Stimulated activated CD4-positive, alpha-beta T cell treated with anti-CD3 and anti-CD28 coated beads, Interleukin-2, amount 100 ng/mL, for 4 hours (primary cell): ENCODE measurements around the gene KRTAP12-3.
"Not testable (repeated sequence)": the region's sequence is repeated elsewhere in the genome, so short reads cannot be mapped to it uniquely, and the experiment has no call there.

Experiments
- DNase-seq: peaks from one replicate; pipeline ENCODE4 v3.0.0-alpha.2; 2020; ENCODE audit warnings: low read depth

Gene KRTAP12-3, protein sequence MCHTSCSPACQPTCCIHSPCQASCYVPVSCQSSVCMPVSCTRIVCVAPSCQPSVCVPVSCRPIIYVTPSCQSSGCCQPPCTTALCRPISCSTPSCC

DNA sequence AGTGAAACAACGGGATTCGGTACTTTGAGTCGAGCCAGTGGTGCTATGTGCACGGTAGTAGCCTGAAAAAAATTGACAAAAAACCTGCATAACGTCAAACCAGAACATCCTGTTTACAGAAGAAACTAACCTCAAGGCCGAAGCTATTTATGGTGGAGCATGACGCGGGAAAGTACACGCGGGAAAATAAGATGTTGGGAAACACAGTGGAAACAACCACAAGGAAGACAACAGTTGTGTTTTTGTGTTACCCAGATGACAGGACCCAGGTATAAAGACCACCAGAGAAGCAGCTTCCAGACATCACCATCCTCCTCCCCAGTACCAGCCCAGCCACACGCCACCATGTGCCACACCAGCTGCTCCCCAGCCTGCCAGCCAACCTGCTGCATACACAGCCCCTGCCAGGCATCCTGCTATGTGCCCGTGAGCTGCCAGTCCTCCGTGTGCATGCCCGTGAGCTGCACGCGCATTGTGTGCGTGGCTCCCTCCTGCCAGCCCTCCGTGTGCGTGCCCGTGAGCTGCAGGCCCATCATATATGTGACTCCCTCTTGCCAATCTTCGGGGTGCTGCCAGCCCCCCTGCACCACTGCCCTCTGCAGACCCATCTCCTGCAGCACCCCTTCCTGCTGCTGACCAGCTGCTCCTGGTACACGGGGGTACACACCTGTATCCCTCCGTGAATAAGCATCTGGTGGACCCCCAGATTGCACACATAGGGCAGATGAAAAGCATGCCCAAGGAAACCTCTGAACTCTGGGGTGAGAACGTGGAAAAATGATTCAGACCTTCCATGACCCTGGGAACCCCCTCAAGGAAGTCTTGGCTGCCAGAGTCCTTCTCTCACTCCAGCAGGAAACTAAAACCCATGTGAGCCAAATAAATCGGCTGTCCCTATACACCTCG is at the start of gene KRTAP12-3:
TSS of gene KRTAP12-3 (plus strand) at position 298 of the 906 bp plus-strand sequence. CDS start at position 346, 48 bp downstream.
- DNase-seq = no peak

DNA sequence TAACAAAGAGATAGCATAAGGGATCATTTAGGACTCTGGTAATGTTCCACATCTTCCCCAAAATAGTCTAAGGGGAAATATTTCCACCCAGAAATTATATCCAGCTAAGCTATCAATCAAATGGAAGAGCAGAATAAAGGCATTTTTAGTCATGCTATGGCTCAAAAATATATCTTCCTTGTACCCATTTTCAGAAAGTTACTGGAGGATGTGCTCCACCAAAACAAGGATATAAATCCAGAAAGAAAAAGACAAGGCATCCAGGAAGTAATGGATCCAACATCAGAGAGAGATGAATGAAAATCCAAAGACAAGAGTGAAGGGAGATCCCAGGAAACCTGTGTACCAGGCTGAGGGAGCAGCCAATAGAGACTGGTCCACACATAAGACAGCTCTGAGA is 48.5 kb upstream of the KRTAP12-3 start:
- no peak for DNase-seq

DNA sequence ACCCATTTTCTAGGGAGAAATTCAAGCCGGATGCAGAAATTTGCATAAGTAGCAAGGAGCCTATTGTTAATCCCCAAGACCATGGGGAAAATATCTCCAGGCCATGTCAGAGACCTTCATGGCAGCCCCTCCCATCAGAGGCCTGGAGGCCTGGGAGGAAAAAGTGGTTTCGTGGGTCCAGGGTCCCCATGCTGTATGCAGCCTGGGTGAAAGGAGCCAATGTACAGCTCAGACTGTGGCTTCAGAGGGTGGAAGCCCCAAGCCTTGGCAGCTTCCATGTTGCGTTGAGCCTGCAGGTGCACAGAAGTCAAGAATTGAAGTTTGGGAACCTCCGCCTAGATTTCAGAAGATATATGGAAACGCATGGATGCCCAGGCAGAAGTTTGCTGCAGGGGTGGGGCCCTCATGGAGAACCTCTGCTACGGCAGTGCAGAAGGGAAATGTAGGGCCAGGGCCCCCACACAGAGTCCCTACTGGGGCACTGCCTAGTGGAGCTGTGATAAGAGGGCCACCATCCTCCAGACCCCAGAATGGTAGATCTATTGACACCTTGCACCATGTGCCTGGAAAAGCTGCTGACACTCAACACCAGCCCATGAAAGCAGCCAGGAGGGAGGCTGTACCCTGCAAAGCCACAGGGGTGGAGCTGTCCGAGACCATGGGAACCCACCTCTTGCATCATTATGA is 47.4 kb upstream of the KRTAP12-3 start:
- DNase-seq = not testable (repeated sequence)

DNA sequence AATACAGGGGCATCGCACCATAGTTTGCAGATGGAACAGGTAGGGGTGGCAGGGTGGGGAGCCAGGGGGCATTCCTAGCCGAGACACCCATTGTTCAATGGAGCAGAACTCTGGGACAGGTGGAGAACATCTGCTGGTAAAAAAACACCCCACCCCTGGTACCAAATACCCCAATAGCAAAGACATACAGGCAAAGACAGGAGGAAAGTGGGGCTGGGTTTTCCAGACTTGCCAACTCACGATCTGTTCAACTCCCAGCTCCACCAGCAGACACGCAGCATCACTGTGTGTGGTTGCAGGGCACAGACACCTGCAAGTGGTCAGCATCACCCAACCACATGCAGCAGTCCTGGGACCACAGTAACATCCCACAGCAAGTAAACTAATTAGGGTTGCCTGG is 46.2 kb upstream of the KRTAP12-3 start:
- DNase-seq = no peak

DNA sequence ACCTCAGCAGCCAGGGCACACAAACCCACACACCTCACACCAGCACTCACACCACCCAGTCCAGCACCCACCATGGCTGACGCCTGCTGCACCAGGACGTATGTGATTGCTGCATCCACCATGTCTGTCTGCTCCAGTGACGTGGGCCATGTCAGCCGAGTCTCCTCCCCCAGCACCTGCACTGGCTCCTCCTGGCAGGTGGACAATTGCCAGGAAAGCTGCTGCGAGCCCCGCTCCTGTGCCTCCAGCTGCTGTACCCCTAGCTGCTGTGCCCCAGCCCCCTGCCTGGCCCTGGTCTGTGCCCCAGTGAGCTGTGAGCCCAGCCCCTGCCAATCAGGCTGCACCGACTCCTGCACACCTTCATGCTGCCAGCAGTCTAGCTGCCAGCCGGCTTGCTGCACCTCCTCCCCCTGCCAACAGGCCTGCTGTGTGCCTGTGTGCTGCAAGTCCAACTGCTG is 45.7 kb upstream of the KRTAP12-3 start, which contains the start of gene KRTAP10-8:
TSS of gene KRTAP10-8 (plus strand) at position 51 of the 458 bp plus-strand sequence. CDS start at position 73, 22 bp downstream.
- DNase-seq = no peak

DNA sequence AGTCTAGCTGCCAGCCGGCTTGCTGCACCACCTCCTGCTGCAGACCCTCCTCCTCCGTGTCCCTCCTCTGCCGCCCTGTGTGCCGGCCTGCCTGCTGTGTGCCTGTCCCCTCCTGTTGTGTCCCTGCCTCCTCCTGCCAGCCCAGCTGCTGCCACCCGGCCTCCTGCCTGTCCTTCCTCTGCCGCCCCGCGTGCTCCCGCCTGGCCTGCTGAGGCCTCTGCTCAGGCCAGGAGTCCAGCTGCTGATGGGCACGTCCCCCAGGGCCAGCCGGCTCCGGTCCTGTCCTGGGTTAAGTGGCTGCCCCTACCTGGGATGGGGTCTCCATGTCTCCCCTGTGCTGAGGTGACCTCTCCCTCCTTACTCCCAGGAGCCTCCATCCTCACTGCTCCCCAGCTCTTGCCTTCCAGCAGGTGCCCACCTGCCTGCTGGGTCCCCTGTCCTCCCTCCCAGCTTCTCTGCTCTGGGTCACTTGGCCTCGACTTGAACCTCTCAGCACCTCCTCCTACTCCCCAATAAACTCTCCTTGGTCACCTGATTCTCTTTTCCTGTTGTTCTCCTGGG is 45.0 kb upstream of the KRTAP12-3 start:
- no peak for DNase-seq

DNA sequence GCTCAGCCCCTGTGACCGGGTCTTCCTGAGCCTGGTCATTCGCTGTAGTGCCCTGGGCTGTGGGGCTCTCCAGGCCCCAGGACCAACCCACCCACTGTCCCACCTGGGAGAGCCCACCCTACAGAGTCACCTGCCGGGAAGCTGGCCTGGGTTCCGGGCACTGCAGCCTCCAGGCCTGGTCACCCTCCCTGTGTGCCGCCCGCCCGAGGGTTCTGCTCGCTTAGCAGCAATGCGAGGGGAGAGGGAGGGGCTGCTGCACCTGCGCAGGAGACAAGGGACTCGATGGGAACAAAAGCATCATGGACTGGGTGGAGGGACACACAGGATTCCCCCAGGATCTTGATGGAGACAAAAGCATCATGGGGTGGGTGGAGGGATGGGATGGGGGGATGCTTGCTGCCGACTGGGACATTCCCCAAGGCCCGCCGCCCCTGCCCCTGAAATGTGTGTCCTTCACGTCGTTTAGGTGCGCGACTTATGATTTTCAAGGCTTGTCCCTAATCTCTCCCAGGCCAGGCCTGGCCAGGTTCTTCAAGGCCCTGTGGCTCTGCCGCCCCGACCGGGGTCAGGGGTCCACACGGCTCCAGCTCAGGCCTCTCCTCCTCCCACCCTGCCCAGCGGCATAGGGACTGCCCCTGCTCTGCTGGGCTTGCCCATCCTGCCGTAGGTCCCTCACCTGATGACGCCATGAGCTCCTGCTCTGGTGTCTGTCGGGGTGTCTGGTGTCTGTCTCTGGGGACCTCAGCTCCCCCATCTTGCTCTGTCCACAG is 44.2 kb upstream of the KRTAP12-3 start:
- DNase-seq = no peak

DNA sequence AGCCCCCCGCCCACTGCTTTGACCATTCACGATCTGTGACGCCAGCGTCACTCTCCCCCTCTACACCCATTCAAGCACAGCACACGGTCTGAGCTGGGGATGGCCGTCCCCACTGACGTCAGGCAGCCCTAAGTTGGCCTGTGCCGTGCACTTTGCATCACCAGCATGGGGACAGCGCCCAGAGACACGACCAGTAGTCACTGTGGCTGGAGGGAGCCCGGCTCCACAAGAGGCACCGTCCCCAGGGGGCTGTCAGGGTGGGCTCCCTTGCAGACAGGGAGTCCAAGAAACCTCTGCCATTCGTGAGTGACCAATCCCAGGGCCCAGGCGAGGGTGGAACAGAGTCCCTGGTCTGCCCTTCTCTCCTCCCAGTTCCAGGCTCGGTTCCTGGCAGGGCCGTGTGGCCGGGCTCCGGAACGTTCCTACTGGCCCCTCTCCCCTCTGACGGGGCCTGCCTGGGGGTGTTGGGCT is 43.5 kb upstream of the KRTAP12-3 start:
- DNase-seq = no peak

DNA sequence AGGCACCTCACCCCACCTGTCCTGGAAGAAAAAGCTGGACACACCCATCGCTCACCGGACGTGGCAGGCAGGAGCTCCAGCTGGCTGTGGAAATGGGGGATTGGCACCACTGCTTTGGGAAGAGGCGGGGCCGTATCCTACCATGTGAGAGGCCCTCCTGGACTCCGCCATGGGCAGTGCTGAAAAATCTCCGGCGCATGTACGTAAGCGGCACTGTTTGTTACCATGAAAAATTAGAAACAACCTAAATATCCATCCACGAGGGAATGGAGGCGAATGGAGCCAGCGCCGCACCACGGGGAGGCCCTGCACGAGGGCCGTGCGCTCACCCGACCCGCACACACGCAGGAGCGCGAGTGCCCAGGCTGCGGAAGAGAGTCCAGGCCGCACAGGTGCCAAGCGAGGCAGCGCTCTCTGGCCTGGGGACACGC is 42.8 kb upstream of the KRTAP12-3 start:
- DNase-seq = no peak

DNA sequence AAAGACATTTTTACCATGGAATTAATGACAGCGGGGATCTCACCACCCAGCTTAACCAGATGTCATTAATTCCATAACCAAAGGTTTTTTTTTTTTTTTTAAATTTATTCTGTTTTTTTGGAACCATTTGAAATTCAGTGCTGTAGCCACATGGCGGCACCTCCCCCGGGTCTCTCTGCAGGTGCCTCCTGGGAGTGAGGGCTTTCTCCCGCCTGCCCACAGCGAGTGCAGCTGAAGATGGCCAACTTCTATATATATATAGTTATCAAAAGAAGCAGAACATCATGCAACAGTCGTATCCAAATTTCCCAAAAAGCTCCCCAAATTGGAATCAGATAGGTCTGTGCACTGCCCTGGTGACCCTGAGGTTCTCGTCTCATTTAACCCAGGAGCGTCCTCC is 42.3 kb upstream of the KRTAP12-3 start:
- DNase-seq = no peak

DNA sequence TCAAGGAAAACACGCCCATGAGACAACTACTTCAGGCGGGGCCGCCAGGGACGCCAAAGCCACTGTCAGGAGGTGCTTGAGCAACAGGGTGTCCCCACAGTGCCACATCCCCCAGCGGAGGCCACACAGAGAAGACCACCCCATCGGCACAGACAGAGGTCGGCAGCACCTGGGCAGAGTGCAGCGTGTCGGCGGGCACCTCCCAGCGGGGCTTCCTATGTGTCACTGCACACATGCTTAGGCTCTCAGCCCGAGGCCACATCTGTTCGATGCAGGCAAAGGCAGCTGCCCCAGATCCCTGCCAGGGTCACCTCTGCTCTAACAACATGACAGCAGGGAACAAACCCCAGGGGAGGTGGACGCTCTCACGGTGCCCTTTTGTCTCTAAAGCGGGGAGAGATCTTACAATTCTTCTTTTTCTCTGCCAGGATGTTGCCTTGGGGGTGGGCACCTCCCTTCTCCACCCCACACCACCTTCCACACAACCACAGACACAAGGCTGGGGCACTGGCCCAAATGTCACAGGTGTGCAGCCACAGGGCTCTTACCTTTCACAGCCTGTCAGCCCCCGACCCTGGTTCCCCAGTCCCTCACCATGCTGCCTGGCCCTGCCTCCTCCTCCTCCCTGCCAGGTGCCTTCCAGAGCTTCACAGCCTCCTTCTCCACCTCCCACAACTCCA is 41.7 kb upstream of the KRTAP12-3 start:
- no peak for DNase-seq

DNA sequence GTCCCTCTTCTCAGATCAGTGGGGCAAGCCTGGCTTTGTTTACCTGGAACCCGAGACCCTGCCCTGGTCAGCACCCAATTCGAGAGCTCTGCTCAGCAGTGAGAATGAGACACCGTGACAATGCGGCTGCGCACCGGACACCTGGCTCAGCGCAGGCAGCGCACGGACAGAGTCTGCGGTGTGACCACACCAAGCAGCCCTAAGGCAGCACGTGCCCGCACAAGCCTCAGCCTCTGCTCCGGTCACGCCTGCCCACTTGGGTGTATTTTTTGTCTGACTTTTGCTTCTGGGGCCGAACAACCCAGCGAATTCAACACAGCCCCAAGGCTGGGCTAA is 41.2 kb upstream of the KRTAP12-3 start:
- no peak for DNase-seq

DNA sequence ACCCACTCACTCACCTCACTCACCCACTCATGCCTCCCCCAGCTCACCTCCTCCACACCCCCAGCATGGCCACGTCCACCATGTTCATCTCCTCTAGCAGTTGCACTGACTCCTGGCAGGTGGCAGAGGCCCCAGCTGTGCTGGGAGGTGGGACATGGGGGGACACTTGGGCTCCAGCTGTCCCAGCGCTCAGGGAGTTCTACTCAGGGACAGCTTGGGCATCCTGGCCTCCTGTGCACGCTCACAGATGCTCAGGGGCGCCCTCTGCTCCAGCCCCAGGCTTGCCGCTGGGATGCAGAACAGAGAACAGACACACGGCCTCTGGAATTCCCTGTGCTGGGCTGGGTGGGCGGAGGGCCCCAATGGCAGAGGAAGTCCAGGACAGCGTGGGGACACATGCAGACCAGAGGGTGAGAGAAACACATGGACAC is 40.6 kb upstream of the KRTAP12-3 start:
- no peak for DNase-seq

DNA sequence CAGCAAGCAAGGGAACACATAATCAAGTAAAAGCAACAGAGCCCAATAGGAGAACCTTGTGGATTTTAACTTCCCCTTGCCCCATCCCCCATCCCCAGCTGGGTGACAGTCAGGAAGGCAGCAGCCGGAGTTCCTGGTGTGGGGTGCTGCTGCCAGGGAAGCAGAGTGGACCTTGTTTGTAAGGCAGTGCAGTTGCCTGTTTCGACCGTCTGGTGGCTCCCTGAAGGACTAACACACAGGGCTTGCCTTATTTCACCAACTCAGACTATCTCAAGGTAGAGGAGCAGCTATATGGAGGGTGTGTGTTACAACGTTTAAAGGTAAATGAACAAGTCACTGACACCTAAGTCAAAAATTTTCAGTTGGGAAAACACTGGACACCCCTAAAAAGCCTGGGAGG is 39.2 kb upstream of the KRTAP12-3 start:
- no peak for DNase-seq

DNA sequence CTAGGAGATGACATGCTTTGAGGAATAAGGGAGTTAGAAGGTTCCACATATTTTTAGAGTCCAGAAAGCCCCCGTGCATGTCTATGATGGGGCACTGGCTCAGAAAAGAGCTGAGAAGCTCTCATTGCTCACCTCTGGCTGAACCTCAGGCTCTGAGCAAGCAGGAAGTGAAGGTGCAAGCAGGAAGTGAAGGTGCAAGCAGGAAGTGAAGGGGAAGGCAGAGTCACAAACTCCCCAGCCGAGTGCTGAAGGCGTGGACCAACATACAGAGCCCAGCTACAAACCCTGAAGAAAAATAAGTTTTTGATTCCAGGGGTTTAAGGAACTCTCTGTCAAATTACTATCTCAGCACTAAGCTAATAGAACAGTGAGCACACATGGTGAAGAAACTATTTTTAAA is 38.8 kb upstream of the KRTAP12-3 start:
- peak; percentile 51 for DNase-seq

DNA sequence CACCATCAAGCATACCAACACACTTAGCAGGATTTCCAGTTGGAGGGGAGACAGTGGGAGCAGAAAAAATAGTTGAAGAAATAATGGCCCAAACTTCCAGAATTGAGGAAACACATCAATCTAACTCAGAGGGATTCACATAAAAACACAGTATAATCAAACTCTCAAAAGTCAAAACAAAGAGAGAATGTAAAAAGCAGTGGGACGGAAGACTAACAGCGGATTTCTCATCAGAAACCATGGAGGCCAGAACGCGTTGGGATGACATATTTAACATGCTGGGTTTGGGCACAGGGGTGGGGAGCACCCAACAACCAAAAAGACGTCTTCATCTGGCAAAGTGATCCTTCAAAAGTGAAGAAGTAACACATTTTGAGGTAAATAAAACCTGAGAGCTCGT is 37.8 kb upstream of the KRTAP12-3 start:
- no peak for DNase-seq

DNA sequence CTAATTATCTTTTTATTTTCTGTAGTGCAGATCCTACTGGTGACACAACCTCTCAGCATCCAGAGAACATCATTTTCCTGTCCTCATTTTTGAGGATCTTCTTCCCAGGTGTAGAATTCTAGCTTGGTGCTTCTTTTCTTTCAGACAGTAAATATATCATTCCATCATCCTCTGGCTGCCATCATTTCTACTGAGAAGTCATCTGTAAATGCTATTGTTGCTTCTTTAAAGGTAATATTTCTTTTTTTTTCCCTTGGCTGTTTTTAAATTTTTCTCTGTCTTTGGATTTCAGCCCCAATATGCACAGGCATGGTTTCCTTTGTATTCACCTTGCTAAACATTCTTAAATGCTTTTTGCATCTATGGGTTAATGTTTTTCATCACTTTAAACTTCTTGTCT is 34.2 kb upstream of the KRTAP12-3 start:
- no peak for DNase-seq

DNA sequence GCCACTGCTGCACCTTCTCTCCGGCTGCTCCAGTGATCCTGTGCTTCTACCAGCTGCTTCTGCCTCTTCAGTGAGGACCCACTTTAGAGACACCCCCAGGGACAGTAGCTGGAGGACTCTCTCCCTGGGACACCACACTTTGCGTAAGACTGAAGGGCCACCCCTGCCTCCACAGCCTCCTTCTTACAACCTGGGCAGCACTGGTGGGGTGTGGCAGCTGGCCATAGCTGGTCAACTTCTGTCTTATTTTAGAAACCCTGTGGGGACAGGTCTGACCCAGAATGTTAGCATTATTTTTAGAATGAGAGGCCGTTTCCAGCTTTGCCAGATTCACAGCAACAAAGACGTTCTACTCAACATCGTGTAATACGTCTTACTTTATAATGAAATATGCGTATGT is 32.0 kb upstream of the KRTAP12-3 start:
- DNase-seq = no peak

DNA sequence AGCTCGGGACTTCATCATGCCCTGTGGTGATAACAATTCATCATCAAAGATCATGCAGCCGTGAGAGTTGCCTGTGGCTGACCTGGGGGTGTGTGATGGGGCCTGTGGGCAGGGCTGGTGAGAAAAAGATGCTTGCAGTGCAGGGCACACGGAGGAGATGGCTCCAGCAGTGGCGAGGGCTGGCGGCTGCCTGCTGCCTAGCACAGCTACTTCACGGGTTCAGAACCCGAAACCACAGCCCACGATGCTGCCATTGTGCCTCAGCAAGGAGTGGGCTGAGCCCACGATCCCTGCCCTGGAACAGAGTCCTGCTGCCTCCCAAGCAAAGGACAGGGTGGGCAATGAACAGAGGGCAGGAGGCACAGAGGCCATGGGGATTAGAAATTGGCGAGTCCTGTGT is 31.5 kb upstream of the KRTAP12-3 start:
- DNase-seq = no peak

DNA sequence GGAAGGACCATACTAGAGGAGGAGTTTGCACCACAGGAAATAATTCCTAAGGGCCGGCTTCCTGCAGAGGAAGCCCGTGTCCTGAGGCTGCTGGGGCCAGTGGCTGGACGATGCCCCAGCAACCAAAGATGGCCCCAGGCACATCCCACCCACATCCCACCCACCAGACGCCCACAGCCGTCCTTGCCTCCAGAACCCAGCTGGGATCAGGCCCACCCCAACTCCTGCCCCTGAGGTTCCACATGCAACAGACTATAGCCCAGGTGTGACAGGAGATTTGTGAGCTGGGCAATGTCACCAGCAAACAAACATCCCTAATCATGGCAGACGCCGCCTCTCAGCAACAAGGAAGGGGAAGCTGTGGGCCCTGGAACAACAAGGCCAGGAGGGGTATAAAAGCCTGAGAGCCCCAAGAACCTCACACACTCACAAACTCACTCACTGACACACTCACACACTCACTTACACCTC is 31.0 kb upstream of the KRTAP12-3 start, which contains the start of gene KRTAP10-9:
TSS of gene KRTAP10-9 (plus strand) at position 421 of the 471 bp plus-strand sequence. CDS start 79 bp downstream, outside the sequence.
- no peak for DNase-seq
